Thyroid gland (tissue), 4 donors: ENCODE measurements around the gene MTCL1.

Experiments
- POLR2A ChIP-seq, 2 donors: fragments of 450-650 bp; IDR thresholded peaks; one replicate each; pipeline ENCODE4 v1.6.1; 2017; ENCODE audit warnings: antibody characterized with exemption in 2 of 2, mild to moderate bottlenecking in 2 of 2, moderate library complexity in 1 of 2
- TF ChIP-seq, protein P1 (sequence below), 6 experiments: fragments of 200-600 bp in 3 of 6; fragments of 450-650 bp in 3 of 6; sonication (generic) in 3 of 6; IDR thresholded peaks; one replicate each; pipeline ENCODE4 v1.5.1; 2016 to 2019; ENCODE audit warnings: antibody characterized with exemption in 6 of 6, mild to moderate bottlenecking in 2 of 6, inconsistent platforms in 1 of 6, moderate library complexity in 1 of 6

DNA sequence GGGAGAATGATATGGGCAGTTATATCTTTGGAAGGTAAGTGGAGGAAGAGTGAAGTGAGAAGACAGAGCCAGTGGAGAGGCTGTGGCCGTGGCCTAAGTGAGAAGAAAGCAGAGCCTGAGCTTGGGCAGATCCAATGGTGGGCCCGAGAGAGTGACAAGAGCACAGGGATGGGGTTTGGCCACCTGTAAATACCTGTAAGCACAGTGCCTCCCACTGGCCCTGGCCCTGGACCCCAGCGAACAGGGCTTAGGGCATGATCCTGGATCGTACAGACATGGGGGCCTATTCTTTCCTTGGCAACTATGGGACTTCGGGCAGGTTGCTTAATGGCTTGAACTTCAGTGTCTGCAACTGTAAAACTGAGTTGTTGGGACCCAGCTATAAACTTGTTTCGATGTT lies 44.1 kb downstream of the MTCL1 start:
- TF ChIP-seq, protein P1, sequence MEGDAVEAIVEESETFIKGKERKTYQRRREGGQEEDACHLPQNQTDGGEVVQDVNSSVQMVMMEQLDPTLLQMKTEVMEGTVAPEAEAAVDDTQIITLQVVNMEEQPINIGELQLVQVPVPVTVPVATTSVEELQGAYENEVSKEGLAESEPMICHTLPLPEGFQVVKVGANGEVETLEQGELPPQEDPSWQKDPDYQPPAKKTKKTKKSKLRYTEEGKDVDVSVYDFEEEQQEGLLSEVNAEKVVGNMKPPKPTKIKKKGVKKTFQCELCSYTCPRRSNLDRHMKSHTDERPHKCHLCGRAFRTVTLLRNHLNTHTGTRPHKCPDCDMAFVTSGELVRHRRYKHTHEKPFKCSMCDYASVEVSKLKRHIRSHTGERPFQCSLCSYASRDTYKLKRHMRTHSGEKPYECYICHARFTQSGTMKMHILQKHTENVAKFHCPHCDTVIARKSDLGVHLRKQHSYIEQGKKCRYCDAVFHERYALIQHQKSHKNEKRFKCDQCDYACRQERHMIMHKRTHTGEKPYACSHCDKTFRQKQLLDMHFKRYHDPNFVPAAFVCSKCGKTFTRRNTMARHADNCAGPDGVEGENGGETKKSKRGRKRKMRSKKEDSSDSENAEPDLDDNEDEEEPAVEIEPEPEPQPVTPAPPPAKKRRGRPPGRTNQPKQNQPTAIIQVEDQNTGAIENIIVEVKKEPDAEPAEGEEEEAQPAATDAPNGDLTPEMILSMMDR (IDR thresholded peaks at IDR 0.05): no peak
- no peak for TF ChIP-seq POLR2A (IDR thresholded peaks at IDR 0.05)
